K562 (cell line): ENCODE data around the gene TMEM117. TPM values are rescaled to one million over a fixed set of nuclear protein-coding genes. Genes with fewer than 3 reads are reported as not detected.

ENCODE experiments used
- ATAC-seq: fragments of 200-7000 bp; cut with Tn5 transposase; 3 replicates; pipeline ENCODE4 v1.9.1; 2020; ENCODE audit warnings: moderate library complexity
- BruUV-seq: library from RNA; stranded (reverse); fragments of 400-500 nt; replicated peaks from 2 replicates; lab custom pipeline; 2021; lab: Mats Ljungman, UMichigan
- CTCF ChIA-PET: fragments of 300-600 bp; formaldehyde crosslinking; extraction: SDS; loops from one replicate; lab custom pipeline; 2021; ENCODE audit warnings: low intra/inter-chr PET ratio; lab: Yijun Ruan, JAX
- POLR2A ChIA-PET: fragments of 300-600, 350-650 bp; sonication (Branson Sonifier 250); formaldehyde crosslinking; extraction: SDS; loops from one replicate; lab custom pipeline; 2021; ENCODE audit warnings: antibody characterized with exemption, inconsistent platforms; lab: Yijun Ruan, JAX
- DNase-seq, 4 experiments: peaks; one replicate each; pipeline versions ENCODE4 v3.0.0 to v3.0.0-alpha.2; 2011 to 2018; ENCODE audit warnings: low spot score in 3 of 4, mixed read lengths in 3 of 4; ENCODE audit errors: extremely low read depth in 1 of 4
- FAIRE-seq: peaks from 2 replicates; lab custom pipeline; 2011; peaks lifted over from hg19 to GRCh38; lab: Jason Lieb, UNC
- H2AFZ ChIP-seq: 2 replicates; pipeline ENCODE4 v1.6.0; 2011; ENCODE audit warnings: low read depth, low read length, control low read depth, inconsistent platforms
- H3K27ac ChIP-seq: fragments of 200-600 bp; 3 replicates; pipeline ENCODE4 v1.8.0; 2011; ENCODE audit warnings: low read depth, mild to moderate bottlenecking, control low read depth, inconsistent platforms, low read length, moderate library complexity, mixed read lengths; ENCODE audit errors: extremely low read depth
- H3K27me3 ChIP-seq, 2 experiments: fragments of 300-600 bp in 1 of 2; 2 replicates in 1 of 2; 3 replicates in 1 of 2; pipeline versions ENCODE4 v1.6.0 to v1.8.0; 2011; ENCODE audit warnings: inconsistent platforms in 2 of 2, low read length in 2 of 2, mild to moderate bottlenecking in 1 of 2, mixed read lengths in 1 of 2, moderate library complexity in 1 of 2; ENCODE audit not compliant: control insufficient read depth in 2 of 2, insufficient read depth in 2 of 2
- H3K36me3 ChIP-seq: fragments of 300-600 bp; 3 replicates; pipeline ENCODE4 v1.8.0; 2011; ENCODE audit warnings: mild to moderate bottlenecking, low read length, inconsistent platforms; ENCODE audit not compliant: control insufficient read depth, insufficient read depth
- H3K4me1 ChIP-seq, 2 experiments: fragments of 200-600 bp in 1 of 2; replicated peaks in 1 of 2; 2 replicates in 1 of 2; 3 replicates in 1 of 2; pipeline versions ENCODE4 v1.5.1 to v1.8.0; 2011; ENCODE audit warnings: inconsistent platforms in 2 of 2, low read length in 2 of 2, mild to moderate bottlenecking in 1 of 2, mixed read lengths in 1 of 2, moderate library complexity in 1 of 2; ENCODE audit not compliant: control insufficient read depth in 2 of 2, insufficient read depth in 2 of 2
- H3K4me2 ChIP-seq: 2 replicates; pipeline ENCODE4 v1.6.1; 2011; ENCODE audit warnings: low read length, control low read depth, inconsistent platforms, mixed read lengths; ENCODE audit not compliant: insufficient read depth
- H3K4me3 ChIP-seq: fragments of 200-600 bp; sonication (generic), shearing (Covaris generic); 2 replicates; pipeline ENCODE4 v1.5.1; 2016; ENCODE audit warnings: control low read depth, inconsistent platforms
- H3K79me2 ChIP-seq: fragments of 200-600 bp; 3 replicates; pipeline ENCODE4 v1.8.0; 2011; ENCODE audit warnings: low read length, inconsistent platforms; ENCODE audit not compliant: control insufficient read depth, insufficient read depth
- H3K9ac ChIP-seq, 2 experiments: 2 replicates each; pipeline versions ENCODE4 v1.6.0 to v1.6.1; 2011; ENCODE audit warnings: low read depth in 2 of 2, low read length in 2 of 2, control low read depth in 1 of 2, inconsistent platforms in 1 of 2, mild to moderate bottlenecking in 1 of 2, mixed read lengths in 1 of 2; ENCODE audit not compliant: insufficient read depth in 1 of 2
- H3K9me1 ChIP-seq: one replicate; pipeline ENCODE4 v1.6.0; 2011; ENCODE audit warnings: inconsistent platforms, mild to moderate bottlenecking, low read length, moderate library complexity; ENCODE audit not compliant: control insufficient read depth, insufficient read depth
- H3K9me3 ChIP-seq: replicated peaks from 2 replicates; pipeline ENCODE4 v1.5.1; 2011; ENCODE audit warnings: low read depth, low read length, inconsistent platforms; ENCODE audit not compliant: control insufficient read depth, insufficient read depth
- H4K20me1 ChIP-seq: replicated peaks from 2 replicates; pipeline ENCODE4 v1.6.1; 2011; ENCODE audit warnings: low read length, inconsistent platforms, mixed read lengths; ENCODE audit not compliant: control insufficient read depth, insufficient read depth
- CC2D1A ChIP-seq: fragments of 450-650 bp; IDR thresholded peaks from 2 replicates; pipeline ENCODE4 v1.6.1; 2017; ENCODE audit warnings: mild to moderate bottlenecking
- ELF4 ChIP-seq: fragments of 450-650 bp; formaldehyde crosslinking; IDR thresholded peaks from 2 replicates; pipeline ENCODE4 v1.4.0; 2022; ENCODE audit warnings: missing genetic modification characterization
- HDAC1 ChIP-seq, 2 experiments: fragments of 450-650 bp; IDR thresholded peaks; 2 replicates each; pipeline ENCODE4 v1.6.1; 2016 to 2017; ENCODE audit warnings: inconsistent platforms in 1 of 2, mild to moderate bottlenecking in 1 of 2, moderate library complexity in 1 of 2
- KLF13 ChIP-seq: fragments of 450-650 bp; IDR thresholded peaks from 2 replicates; pipeline ENCODE4 v1.6.1; 2016; ENCODE audit warnings: missing genetic modification characterization, low read depth, mild to moderate bottlenecking, missing compliant biosample characterization, moderate library complexity, borderline replicate concordance
- MEF2D ChIP-seq: conservative IDR thresholded peaks from 2 replicates; pipeline ENCODE4 v1.6.1; 2016; ENCODE audit warnings: low read depth, missing genetic modification characterization, missing compliant biosample characterization
- NFYB ChIP-seq: IDR thresholded peaks from 2 replicates; pipeline ENCODE4 v1.6.1; 2011; ENCODE audit warnings: mild to moderate bottlenecking, moderate library complexity; ENCODE audit not compliant: insufficient read length; ENCODE audit errors: extremely low read depth
- SAFB ChIP-seq: fragments of 200-400 bp; formaldehyde crosslinking; IDR thresholded peaks from 2 replicates; pipeline ENCODE4 v1.6.1; 2017; ENCODE audit warnings: low read depth, low read length, borderline replicate concordance
- SIX5 ChIP-seq, 2 experiments: IDR thresholded peaks; 2 replicates each; pipeline ENCODE4 v1.6.1; 2011; ENCODE audit warnings: low read length in 2 of 2, borderline replicate concordance in 1 of 2, low read depth in 1 of 2, mild to moderate bottlenecking in 1 of 2, moderate library complexity in 1 of 2; ENCODE audit not compliant: insufficient read depth in 1 of 2
- ZNF23 ChIP-seq: fragments of 250-450 bp; sonication (Bioruptor Pico); IDR thresholded peaks from 2 replicates; pipeline ENCODE4 v1.4.0; 2020; ENCODE audit warnings: mild to moderate bottlenecking
- ZNF696 ChIP-seq: fragments of 250-450 bp; sonication (Bioruptor Pico); conservative IDR thresholded peaks from 2 replicates; pipeline ENCODE4 v1.4.0; 2020; ENCODE audit warnings: mild to moderate bottlenecking, moderate library complexity
- WGBS: fragments of 100-300 bp; shearing (Covaris generic); methylation state at CpG from one replicate; pipeline ENCODE4 v1.1.6; 2016; ENCODE audit warnings: low coverage, mixed read lengths; ENCODE audit not compliant: insufficient coverage; ENCODE audit errors: missing lambda C conversion rate; 5-methylcytosine and 5-hydroxymethylcytosine counted together
- in situ Hi-C: fragments of 300-500 bp; cut with MboI; formaldehyde crosslinking; loops from 4 replicates; pipeline ENCODE4 v1.15.0; 2018; ENCODE audit warnings: inconsistent platforms, mixed read lengths
- intact Hi-C: fragments of 100-400 bp; cut with micrococcal nuclease; formaldehyde crosslinking; loops from 2 replicates; pipeline ENCODE4 v1.14.2; 2022
- polyA plus RNA-seq, 8 experiments: library from polyadenylated mRNA; depleted of rRNA in 4 of 8; stranded (reverse) in 5 of 8; unstranded in 3 of 8; fragments of >200 nt; fragmentation: Nextera tagmentation in 2 of 8; fragmentation: Illumina TruSeq in 1 of 8; extraction: Ambion mirVana in 2 of 8; extraction: Trizol in 1 of 8; gene quantifications; 2 replicates each; pipeline versions ENCODE4 v1.2.1 to v1.2.3, GENCODE V29; 2011 to 2014; ENCODE audit warnings: inconsistent platforms in 1 of 8, missing spikeins in 1 of 8
- total RNA-seq, 7 experiments: library from RNA; depleted of rRNA in 6 of 7; stranded (reverse); fragments of >200 nt in 6 of 7; fragmentation: Illumina TruSeq in 2 of 7; extraction: Trizol in 2 of 7; gene quantifications; 2 replicates each; pipeline versions ENCODE4 v1.2.1 to v1.2.3, GENCODE V29; 2011 to 2021; ENCODE audit warnings: low replicate concordance in 1 of 7
- TF ChIP-seq, protein P1 (sequence below), 2 experiments: fragments of 150-350 bp in 1 of 2; IDR thresholded peaks; 2 replicates each; pipeline ENCODE4 v1.6.1; 2012 to 2016; ENCODE audit warnings: low read depth in 2 of 2, low read length in 2 of 2, mild to moderate bottlenecking in 1 of 2, moderate library complexity in 1 of 2
- TF ChIP-seq, protein P2 (sequence below): sonication (generic); formaldehyde crosslinking; IDR thresholded peaks from 2 replicates; pipeline ENCODE4 v1.8.1; 2023; ENCODE audit warnings: mild to moderate bottlenecking, missing genetic modification reagents
- TF ChIP-seq, protein P3 (sequence below): fragments of 450-650 bp; IDR thresholded peaks from 2 replicates; pipeline ENCODE4 v1.6.1; 2016; ENCODE audit warnings: antibody characterized with exemption

Gene TMEM117
- total and polyA plus RNA-seq, 9 of the 15 experiments (the other 6 are each of a cell fraction or from before 2014, with no cell fraction given) = 0.31 to 2.8 (median 1.0) TPM

DNA sequence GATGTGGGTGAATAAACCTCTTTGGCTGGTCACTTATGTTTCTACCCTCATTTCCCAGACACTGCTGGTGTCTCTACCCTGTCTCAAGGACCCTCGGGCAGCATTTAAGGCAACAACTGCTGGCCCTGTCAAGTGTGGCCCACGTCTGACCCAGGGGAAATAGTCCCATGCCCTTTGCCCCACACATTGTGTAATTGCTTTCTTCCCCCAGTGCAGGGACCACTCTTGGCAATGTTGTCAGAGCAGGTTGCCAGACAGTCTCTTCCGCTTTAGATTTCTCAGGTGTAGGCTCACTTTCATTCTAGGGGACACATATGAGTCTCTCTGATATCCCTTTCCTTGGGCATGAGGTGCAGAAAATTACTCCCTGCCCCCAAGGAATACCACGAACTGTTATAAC is 216.7 kb downstream of the TMEM117 start (continued):
- TF ChIP-seq, protein P1, sequence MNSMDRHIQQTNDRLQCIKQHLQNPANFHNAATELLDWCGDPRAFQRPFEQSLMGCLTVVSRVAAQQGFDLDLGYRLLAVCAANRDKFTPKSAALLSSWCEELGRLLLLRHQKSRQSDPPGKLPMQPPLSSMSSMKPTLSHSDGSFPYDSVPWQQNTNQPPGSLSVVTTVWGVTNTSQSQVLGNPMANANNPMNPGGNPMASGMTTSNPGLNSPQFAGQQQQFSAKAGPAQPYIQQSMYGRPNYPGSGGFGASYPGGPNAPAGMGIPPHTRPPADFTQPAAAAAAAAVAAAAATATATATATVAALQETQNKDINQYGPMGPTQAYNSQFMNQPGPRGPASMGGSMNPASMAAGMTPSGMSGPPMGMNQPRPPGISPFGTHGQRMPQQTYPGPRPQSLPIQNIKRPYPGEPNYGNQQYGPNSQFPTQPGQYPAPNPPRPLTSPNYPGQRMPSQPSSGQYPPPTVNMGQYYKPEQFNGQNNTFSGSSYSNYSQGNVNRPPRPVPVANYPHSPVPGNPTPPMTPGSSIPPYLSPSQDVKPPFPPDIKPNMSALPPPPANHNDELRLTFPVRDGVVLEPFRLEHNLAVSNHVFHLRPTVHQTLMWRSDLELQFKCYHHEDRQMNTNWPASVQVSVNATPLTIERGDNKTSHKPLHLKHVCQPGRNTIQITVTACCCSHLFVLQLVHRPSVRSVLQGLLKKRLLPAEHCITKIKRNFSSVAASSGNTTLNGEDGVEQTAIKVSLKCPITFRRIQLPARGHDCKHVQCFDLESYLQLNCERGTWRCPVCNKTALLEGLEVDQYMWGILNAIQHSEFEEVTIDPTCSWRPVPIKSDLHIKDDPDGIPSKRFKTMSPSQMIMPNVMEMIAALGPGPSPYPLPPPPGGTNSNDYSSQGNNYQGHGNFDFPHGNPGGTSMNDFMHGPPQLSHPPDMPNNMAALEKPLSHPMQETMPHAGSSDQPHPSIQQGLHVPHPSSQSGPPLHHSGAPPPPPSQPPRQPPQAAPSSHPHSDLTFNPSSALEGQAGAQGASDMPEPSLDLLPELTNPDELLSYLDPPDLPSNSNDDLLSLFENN (IDR thresholded peaks at IDR 0.05; ENCODE audit: low read depth in 2 of 2, low read length in 2 of 2) = no peak
- no peak for TF ChIP-seq CC2D1A

DNA sequence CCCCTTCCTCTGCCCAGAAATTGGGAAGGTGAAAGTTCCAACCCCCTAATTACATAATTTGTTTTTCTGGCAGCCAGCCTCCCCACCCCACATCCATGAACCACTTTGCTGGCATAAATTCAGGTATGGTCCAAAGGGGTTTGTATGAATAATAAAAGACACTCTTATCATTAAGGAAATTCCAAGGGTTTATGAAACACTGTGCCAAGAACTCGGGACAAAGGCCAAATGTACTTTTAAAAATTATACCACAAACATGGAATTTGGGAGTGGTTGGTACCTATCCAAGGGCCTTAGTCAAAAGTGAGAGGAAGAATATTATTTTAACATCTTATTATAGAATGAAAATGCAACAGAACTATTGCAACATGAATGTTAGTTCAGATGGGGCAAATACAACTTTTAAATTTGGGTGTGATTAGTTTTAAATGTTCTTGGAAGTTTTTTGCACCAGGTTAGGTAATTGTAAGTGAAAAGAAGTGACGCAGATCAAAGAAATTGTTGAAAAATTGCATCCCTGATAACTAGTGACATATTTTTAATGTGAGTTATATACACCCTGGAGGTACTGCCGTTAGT is 217.8 kb downstream of the TMEM117 start:
- BruUV-seq = no TSS peak
- in situ Hi-C loops (no loop called here), intact Hi-C loops (no loop called here)
- DNase-seq (no peak), FAIRE-seq (no peak), ATAC-seq (no peak)
- Histone ChIP-seq H3K9me3 (no peaks in the 10 kb centered on the region), H2AFZ (no peak overlapping the region), H3K79me2 (no peaks in the 10 kb centered on the region), H3K4me1 (no peaks in the 10 kb centered on the region), H3K36me3 (no peaks in the 10 kb centered on the region), H3K27me3 (no peaks in the 10 kb centered on the region), H4K20me1 (no peaks in the 10 kb centered on the region), H3K4me3 (no peak overlapping the region), H3K4me2 (no peak overlapping the region), H3K9me1 (no peaks in the 10 kb centered on the region), H3K27ac (no peak overlapping the region), H3K9ac (no peak overlapping the region)
- WGBS = 0% methylated on average over 3 of the region's 3 CpGs
- CTCF ChIA-PET = no interaction called here
- POLR2A ChIA-PET = interaction anchor here (0.6 kb wide), 1 partner anchor 13 kb away, joined by 3 read pairs; no protein-coding TSS in a partner anchor
- TF ChIP-seq, protein P2, sequence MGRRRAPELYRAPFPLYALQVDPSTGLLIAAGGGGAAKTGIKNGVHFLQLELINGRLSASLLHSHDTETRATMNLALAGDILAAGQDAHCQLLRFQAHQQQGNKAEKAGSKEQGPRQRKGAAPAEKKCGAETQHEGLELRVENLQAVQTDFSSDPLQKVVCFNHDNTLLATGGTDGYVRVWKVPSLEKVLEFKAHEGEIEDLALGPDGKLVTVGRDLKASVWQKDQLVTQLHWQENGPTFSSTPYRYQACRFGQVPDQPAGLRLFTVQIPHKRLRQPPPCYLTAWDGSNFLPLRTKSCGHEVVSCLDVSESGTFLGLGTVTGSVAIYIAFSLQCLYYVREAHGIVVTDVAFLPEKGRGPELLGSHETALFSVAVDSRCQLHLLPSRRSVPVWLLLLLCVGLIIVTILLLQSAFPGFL (CRISPR knock-in tag) = no peak
- TF ChIP-seq ZNF23 (no peak), MEF2D (tag) (no peak), SIX5 (IDR thresholded peaks at IDR 0.05; ENCODE audit: borderline replicate concordance in 1 of 2, insufficient read depth in 1 of 2, low read depth in 1 of 2, low read length in 2 of 2) (no peak), KLF13 (tag) (no peak), ZNF696 (CRISPR knock-in tag) (no peak), ELF4 (no peak), SAFB (no peak), NFYB (no peak), HDAC1 (IDR thresholded peaks at IDR 0.05) (no peak)
- TF ChIP-seq, protein P3, sequence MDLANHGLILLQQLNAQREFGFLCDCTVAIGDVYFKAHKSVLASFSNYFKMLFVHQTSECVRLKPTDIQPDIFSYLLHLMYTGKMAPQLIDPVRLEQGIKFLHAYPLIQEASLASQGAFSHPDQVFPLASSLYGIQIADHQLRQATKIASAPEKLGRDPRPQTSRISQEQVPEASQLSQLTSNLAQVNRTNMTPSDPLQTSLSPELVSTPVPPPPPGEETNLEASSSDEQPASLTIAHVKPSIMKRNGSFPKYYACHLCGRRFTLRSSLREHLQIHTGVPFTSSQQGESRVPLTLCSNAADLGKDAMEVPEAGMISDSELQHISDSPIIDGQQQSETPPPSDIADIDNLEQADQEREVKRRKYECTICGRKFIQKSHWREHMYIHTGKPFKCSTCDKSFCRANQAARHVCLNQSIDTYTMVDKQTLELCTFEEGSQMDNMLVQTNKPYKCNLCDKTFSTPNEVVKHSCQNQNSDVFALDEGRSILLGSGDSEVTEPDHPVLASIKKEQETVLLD = no peak
